Measurements from ENCODE around the gene GLDC.
"Not testable (repeated sequence)": the region's sequence is repeated elsewhere in the genome, so short reads cannot be mapped to it uniquely, and the experiment has no call there.

Gene GLDC

DNA sequence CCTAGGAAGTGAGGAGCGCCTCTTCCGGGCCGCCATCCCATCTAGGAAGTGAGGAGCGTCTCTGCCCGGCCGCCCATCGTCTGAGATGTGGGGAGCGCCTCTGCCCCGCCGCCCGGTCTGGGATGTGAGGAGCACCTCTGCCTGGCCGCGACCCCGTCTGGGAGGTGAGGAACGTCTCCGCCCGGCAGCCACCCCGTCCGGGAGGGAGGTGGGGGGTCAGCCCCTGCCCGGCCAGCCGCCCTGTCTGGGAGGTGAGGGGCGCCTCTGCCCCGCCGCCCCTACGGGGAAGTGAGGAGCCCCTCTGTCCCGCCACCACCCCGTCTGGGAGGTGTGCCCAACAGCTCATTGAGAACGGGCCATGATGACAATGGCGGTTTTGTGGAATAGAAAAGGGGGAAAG lies 22.7 kb downstream of the GLDC start:
- not testable (repeated sequence) for DNase-seq

- DNase-seq = no peak
Observed at GRCh38 chr9:6620796-6621195, 24.7 kb downstream of the GLDC start.

DNA sequence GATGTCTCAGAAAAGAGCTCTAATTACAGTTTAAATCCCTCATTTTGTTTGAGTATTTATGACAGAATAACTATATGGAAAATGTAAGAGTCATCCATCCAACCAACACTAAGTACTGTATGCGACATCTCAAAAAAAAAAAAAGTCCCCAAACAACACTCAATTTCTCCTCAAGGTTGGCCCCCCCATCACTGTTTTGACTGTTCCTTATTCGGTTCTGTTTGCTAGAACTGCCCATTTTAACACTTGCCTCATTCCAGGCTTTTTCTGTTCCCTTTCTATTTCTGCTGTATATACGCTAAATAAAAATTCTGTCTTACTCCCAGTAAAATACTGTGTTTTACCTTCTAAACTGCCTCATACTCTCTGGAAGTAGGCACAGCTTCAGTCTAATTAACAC lies 25.2 kb downstream of the GLDC start:
- no peak for DNase-seq

GRCh38 chr9:6619909-6620308 lies 25.6 kb downstream of the GLDC start:
- DNase-seq = no peak

DNA sequence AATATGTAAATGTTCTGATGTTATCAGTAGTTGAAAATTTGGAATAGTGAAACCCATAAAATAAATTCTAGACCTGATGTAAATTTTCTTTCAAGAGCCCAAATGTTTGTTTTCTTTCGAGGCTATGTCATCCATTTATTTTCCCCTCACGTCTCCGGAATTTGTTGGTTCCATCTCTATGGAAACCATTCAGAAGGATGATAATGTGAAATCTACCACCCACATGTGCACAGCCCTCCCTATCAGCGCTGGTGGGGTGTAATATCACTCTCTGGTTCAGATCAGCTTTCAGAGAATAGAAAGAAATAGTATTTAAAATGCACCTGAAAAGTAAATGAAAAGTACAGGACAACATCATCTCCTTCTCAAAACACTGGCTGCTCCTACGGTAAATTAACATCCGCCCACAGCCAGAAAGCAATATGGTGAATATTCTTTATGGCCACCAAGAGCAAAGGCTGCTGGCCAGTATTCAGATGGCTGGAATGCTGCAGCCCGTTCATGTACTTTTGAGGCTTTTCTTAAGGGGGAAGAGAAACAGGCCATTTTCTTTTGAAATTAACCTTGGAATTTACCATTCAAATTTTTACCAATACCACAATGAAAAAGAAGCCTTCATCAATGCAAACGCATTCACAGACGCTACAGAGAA lies 28.5 kb downstream of the GLDC start:
- DNase-seq = peak in 2 of 51 donors; percentile 4 to 32

- no peak for DNase-seq
Observed at GRCh38 chr9:6614489-6614888, 31.0 kb downstream of the GLDC start.

DNA sequence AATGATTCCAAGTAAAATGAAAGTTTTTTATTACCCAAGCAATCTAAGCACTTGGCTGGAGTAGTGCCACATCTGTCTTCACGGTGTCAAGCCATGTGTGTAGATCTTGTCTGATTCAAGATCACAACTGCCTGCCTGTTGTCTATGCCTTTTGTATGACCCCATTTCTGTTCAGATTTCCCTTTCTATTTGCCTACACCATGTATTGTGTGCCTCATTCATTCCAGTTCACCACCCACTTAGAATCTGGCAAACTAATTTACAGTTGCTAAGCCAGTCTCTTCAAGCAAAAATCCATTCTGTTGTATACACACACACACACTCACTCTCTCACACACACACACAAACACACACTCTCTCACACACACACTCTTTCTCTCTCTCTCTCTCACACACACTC lies 33.7 kb downstream of the GLDC start:
- peak in 1 of 51 donors; percentile 36 for DNase-seq

- DNase-seq = no peak
Observed at GRCh38 chr9:6610073-6610472, 35.5 kb downstream of the GLDC start.

DNA sequence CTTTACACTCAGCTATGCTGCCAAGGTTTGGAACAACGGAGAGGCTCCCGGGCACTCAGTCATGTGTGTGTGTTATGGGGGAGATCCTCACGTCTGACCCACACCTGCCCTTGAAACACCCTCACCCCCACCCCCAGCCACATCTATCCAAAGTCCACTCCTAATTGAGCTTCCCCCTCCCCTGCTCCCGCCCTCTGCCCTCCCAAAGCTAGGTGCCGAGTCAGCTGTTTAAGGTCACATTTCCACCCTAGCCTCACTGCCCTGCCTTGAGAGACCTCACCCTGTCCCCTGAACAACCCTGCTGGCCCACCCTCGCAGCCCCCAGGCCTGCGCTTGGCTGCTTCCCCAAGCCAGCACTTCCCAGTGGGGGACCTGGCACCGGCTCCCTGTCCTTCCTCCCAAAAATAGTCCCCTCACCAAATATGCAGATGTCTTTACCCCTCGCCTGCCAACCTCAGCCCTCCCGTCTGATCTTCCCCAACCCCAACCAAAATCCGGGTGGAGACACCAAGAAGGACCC lies 36.0 kb downstream of the GLDC start:
- DNase-seq = no peak

GRCh38 chr9:6605202-6605601 lies 40.3 kb downstream of the GLDC start:
- DNase-seq = no peak

DNA sequence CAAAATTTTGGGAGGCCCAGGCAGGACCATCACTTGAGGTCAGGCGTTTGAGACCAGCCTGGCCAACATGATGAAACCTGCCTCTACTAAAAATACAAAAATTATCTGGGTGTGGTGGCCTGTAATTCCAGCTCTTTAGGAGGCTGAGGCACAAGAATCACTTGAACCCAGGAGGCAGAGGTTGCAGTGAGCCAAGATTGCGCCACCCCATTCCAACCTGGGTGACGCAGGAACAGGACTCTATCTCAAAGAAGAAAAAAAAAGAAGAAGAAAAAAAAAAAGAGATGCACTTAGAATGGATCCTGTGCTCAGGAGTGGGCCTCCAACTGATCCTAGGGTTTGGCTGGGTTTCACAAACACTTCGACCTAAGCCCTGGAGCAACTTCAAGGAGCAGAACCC lies 45.1 kb downstream of the GLDC start:
- no peak for DNase-seq

- no peak for DNase-seq
Observed at GRCh38 chr9:6600006-6600405, 45.5 kb downstream of the GLDC start.

DNA sequence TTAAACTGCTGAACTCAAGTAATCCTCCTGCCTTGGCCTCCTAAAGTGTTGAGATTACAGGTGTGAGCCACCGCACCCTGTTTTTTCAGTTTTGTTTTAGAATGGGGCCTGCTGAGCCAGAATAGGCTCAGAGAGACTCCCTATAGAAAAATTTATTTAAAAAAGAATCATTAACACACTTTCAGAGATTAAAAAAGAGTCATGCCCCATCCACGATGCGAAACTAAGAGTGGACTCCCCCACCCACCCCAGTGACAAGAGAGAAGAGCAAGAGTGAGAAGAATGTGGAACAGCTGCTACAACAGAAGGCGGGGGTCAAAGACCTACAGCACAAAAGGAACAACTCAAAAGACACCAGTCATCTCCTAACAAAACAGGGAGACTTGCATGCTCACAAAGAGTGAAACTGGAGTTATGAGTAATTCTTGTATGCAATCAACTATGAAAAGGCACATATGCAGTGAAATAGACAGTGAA lies 47.2 kb downstream of the GLDC start:
- DNase-seq = no peak

DNA sequence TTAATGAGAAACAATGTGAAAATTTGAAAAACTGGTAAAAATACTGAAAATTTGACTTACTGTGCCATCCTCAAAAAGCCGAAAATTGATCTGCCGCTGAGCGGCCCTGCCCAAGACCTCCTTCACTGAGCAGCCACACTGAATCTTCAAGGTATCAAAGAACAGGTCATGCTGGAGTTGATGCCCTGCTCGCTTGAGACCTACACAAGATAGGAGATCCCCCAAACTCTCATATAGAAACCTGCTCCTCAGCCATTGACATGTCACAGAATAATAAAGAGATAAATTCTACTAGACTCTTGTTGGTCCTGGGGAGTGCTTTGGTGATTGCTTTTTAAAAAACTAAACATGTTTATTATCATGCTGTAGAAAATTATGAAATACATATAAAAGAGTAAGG lies 52.7 kb downstream of the GLDC start:
- DNase-seq = no peak

- DNase-seq = no peak
Observed at GRCh38 chr9:6592231-6592630, 53.3 kb downstream of the GLDC start.

- no peak for DNase-seq
Observed at GRCh38 chr9:6590772-6591384, 54.7 kb downstream of the GLDC start.

GRCh38 chr9:6590334-6590733 lies 55.2 kb downstream of the GLDC start:
- peak in 1 of 51 donors; percentile 1 for DNase-seq

DNA sequence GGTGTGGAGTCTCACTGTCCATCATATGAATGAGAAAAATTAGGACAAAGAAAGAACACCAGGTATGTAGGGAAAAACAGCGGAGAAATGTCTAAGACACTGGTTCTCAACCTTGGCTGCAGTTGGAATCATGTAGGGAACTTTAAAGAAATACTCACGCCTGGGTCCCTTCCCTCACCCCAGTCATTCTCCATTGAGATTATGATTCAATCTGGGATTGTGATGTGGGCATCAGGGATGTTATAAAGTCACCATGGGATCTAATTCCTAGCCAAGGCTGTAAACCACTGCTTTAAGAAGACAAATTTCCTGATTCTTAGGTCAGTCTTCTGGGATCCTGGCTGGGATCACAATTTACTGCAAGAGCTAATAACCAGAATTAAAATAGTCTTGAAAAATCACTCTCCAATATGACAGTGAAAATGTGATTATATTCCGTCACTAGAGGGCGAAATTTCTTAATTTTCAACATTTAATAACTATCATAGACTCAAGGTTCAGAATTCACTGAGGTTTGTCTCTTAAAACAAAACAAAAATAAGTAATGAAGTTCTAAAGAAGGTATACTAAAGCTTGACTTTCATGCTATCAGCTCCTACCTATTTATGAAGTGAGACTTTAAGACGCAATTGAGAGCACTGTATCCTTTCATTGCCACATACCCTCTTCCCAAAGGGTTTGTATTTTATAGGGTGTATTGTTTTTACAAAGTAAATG lies 60.5 kb downstream of the GLDC start:
- DNase-seq = peak in 1 of 51 donors; percentile 14

- DNase-seq = no peak
Observed at GRCh38 chr9:6581253-6581652, 64.3 kb downstream of the GLDC start.

DNA sequence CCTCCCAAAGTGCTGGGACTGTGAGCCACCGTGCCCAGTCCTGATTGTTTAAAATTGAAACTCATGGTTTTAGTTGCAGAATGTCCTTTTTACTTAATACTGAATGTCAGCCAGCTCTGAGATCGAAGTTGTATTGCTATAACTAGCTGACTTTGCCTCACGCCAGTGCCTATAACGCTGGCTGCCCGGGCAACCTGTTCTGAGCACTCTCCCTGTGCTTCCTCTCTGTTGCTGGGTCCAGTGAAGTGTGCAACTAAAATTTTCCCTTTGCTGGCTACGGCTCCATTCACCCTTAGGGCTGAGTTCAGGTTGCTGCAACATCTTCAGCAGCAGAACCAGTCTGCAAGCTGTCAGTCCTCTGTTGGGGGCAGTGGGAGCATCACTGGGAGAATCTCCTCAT lies 65.9 kb downstream of the GLDC start:
- DNase-seq = no peak

- peak in 35 of 51 donors; percentile 5 to 84 (median 35) for DNase-seq
Observed at GRCh38 chr9:6576987-6577386, 68.5 kb downstream of the GLDC start.

DNA sequence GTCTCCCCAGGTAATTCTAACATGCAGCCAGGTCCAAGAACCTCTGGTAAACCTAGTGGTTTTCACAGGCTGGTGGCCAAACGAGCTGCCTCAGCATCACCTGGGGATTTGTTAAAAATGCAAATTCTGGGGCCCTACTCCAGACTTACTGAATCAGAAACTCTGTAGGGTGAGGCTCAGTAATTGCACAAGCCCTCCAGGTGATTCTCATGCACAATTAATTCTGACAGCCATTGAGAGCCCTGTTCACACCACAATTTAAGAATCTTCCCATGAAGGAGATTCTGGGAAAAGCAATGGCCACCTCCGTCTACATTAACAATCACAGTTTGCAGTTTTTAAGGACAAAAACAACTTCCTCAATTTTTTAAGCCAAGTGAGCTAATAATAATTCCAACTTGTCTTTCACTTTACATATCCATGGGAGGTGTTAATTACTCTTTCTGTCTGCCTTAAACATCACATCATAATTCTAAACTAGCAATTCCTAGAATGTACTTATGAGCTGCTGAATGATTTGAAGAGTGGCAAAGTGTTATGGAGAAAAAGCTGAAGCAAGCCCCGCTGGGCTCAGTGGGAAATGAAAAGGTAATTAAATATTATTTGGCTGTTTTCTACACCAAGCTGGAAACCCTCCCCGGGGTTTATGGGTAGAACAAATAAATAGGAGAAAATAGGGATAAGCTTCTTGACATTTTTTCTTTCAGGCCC lies 70.0 kb downstream of the GLDC start:
- no peak for DNase-seq
